ENCODE data around the gene METTL16. TPM values are rescaled to one million over a fixed set of nuclear protein-coding genes. Genes with fewer than 3 reads are reported as not detected.

METTL16 gene
- total and polyA plus RNA-seq, 2 of the 4 experiments (the other 2 are of a cell fraction): 11.8 to 15.4 TPM

GRCh38 chr17:2397247-2398171 is 114.2 kb downstream of the METTL16 start:
- in situ Hi-C loops (cut with MboI; ENCODE audit: low sequenced_read_pairs): no loop called here
- Histone ChIP-seq H3K4me3 (ENCODE audit: insufficient read depth, low read depth, low read length) (no peak overlapping the region), H3K56ac (ENCODE audit: extremely low read depth, insufficient read depth, low read length) (peak overlapping the region; percentile 50), H2BK5ac (ENCODE audit: low read depth, low read length, poor library complexity, severe bottlenecking) (peak overlapping the region; percentile 94), H4K20me1 (ENCODE audit: insufficient read depth, low read length) (peaks cover 27% of the 10 kb centered on the region), H4K8ac (ENCODE audit: low read depth in 2 of 2, low read length in 2 of 2) (peak overlapping the region; percentile 61 to 88), H3K4me2 (ENCODE audit: low read depth, low read length) (peak overlapping the region; percentile 70), H2BK15ac (ENCODE audit: low read depth, low read length) (peak overlapping the region; percentile 23; the same call in 1 of the 3 replicates), H3K27ac (ENCODE audit: insufficient read depth, low read length) (peak overlapping the region; percentile 84), H4K5ac (ENCODE audit: low read depth, low read length) (peak overlapping the region; percentile 34), H4K91ac (ENCODE audit: insufficient read depth, low read depth, low read length) (peak overlapping the region; percentile 82), H3K79me1 (ENCODE audit: low read depth in 1 of 2, low read length in 2 of 2) (peaks cover 14 to 57% of the 10 kb centered on the region in 2 experiments; a peak in 3 of 4 replicates), H2AFZ (replicated peaks; ENCODE audit: low read length, poor library complexity) (peak overlapping the region; percentile 90), H3K27me3 (ENCODE audit: control insufficient read depth, insufficient read depth, low read length) (no peaks in the 10 kb centered on the region), H3K4me1 (ENCODE audit: control insufficient read depth, insufficient read depth, low read length) (peaks cover 38% of the 10 kb centered on the region), H2BK120ac (ENCODE audit: low read depth, low read length) (peak overlapping the region; percentile 90), H3K14ac (replicated peaks; ENCODE audit: low read depth, low read length) (peak overlapping the region; percentile 88), H3K18ac (ENCODE audit: low read depth, low read length) (peak overlapping the region; percentile 67), H2AK5ac (ENCODE audit: low read depth, low read length) (peak overlapping the region; percentile 100), H3K4ac (ENCODE audit: low read depth, low read length) (peak overlapping the region; percentile 99), H2AK9ac (replicated peaks; ENCODE audit: low read depth, low read length, poor library complexity) (peak overlapping the region; percentile 88), H3K9me3 (ENCODE audit: control insufficient read depth, insufficient read depth, low read length) (no peaks in the 10 kb centered on the region), H3K23ac (ENCODE audit: low read depth, low read length) (peak overlapping the region; percentile 92), H3K9me1 (ENCODE audit: insufficient read depth, low read length) (peaks cover 17% of the 10 kb centered on the region), H2BK20ac (ENCODE audit: low read depth, low read length) (peak overlapping the region; percentile 90), H3K36me3 (ENCODE audit: control insufficient read depth, insufficient read depth, low read length) (no peaks in the 10 kb centered on the region), H3K9ac (ENCODE audit: low read depth, low read length) (peak overlapping the region; percentile 59)
- TF ChIP-seq FOS (IDR thresholded peaks at IDR 0.05; ENCODE audit: low read depth, low read length): no peak
- no peak for TF ChIP-seq MXI1 (IDR thresholded peaks at IDR 0.05; ENCODE audit: borderline replicate concordance, low read depth, low read length)
- TF ChIP-seq POLR2A (IDR thresholded peaks at IDR 0.05; ENCODE audit: low read depth, low read length): no peak
- no peak for TF ChIP-seq SMC3 (IDR thresholded peaks at IDR 0.05; ENCODE audit: low read depth, low read length)
- TF ChIP-seq NFE2L2 (IDR thresholded peaks at IDR 0.05; ENCODE audit: low read depth, low read length): no peak
- TF ChIP-seq MAZ (IDR thresholded peaks at IDR 0.05; ENCODE audit: borderline replicate concordance, low read depth, low read length): no peak
- TF ChIP-seq, protein P1, sequence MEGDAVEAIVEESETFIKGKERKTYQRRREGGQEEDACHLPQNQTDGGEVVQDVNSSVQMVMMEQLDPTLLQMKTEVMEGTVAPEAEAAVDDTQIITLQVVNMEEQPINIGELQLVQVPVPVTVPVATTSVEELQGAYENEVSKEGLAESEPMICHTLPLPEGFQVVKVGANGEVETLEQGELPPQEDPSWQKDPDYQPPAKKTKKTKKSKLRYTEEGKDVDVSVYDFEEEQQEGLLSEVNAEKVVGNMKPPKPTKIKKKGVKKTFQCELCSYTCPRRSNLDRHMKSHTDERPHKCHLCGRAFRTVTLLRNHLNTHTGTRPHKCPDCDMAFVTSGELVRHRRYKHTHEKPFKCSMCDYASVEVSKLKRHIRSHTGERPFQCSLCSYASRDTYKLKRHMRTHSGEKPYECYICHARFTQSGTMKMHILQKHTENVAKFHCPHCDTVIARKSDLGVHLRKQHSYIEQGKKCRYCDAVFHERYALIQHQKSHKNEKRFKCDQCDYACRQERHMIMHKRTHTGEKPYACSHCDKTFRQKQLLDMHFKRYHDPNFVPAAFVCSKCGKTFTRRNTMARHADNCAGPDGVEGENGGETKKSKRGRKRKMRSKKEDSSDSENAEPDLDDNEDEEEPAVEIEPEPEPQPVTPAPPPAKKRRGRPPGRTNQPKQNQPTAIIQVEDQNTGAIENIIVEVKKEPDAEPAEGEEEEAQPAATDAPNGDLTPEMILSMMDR (conservative IDR thresholded peaks at IDR 0.05; ENCODE audit: low read depth, low read length): no peak
- no peak for TF ChIP-seq RAD21 (IDR thresholded peaks at IDR 0.05; ENCODE audit: low read length)
- no peak for TF ChIP-seq MAFK (IDR thresholded peaks at IDR 0.05; ENCODE audit: low read depth, low read length)
- no peak for TF ChIP-seq CHD1 (IDR thresholded peaks at IDR 0.05; ENCODE audit: low read depth, low read length)
- TF ChIP-seq BHLHE40 (IDR thresholded peaks at IDR 0.05; ENCODE audit: low read depth, low read length): no peak
- TF ChIP-seq RCOR1 (IDR thresholded peaks at IDR 0.05; ENCODE audit: insufficient replicate concordance, low read length): no peak
- TF ChIP-seq RFX5 (IDR thresholded peaks at IDR 0.05; ENCODE audit: low read depth, low read length): no peak
- TF ChIP-seq CEBPB (IDR thresholded peaks at IDR 0.05; ENCODE audit: low read depth, low read length): no peak
- no TSS peak for BruUV-seq (replicated peaks)
- ChIA-PET POLR2A (ENCODE audit: unreplicated experiment) (no interaction called here), CTCF (no interaction called here)
- WGBS, 2 experiments (ENCODE audit: extremely low coverage in 2 of 2, insufficient read length in 1 of 2): 55% methylated on average over 4 of the region's 12 CpGs; no CpG with 5 or more reads in 1 of the 2 experiments
- intact Hi-C loops (cut with micrococcal nuclease): no loop called here
- dilution Hi-C loops (cut with HindIII; ENCODE audit: low sequenced_read_pairs, unreplicated experiment): no loop called here
- DNase-seq (no peak), ATAC-seq (ENCODE audit: low read depth) (no peak)
